Posterior vena cava (tissue), 2 donors: ENCODE results near the gene NTPCR. TPM values are rescaled to one million over a fixed set of nuclear protein-coding genes. Genes with fewer than 3 reads are reported as not detected.

Experiments used
- DNase-seq: peaks from one replicate; pipeline ENCODE4 v3.0.0-alpha.2; 2020; ENCODE audit warnings: low spot score
- intact Hi-C, 2 donors: fragments of 100-400 bp; cut with DNase I; formaldehyde crosslinking; loops; one replicate each; pipeline versions ENCODE4 v1.14.1 to v1.14.2; 2022 to 2023
- total RNA-seq, 2 donors: library from RNA; stranded (reverse); fragmentation: NEBNext Ultra II Directional; extraction: Animal tissue kit (Norgen Biotek cat#: 25700); gene quantifications; one replicate each; pipeline ENCODE4 v1.2.1, GENCODE V29; 2021
- donor health status: DM: yes; HTN: yes; CAD: no.
- donor health status: DM: yes; HTN: yes; CAD: no.

NTPCR gene
- total RNA-seq, 2 donors from 2014 or later = 27.5 to 37.3 TPM

- DNase-seq = no peak
- intact Hi-C loops = loop anchor here in 1 of 2 donors (10.0 kb wide), 1 partner anchor 1448 kb away; no protein-coding TSS in a partner anchor
Measured at GRCh38 chr1:232952514-232953499, 2.4 kb downstream of the NTPCR start.

DNA sequence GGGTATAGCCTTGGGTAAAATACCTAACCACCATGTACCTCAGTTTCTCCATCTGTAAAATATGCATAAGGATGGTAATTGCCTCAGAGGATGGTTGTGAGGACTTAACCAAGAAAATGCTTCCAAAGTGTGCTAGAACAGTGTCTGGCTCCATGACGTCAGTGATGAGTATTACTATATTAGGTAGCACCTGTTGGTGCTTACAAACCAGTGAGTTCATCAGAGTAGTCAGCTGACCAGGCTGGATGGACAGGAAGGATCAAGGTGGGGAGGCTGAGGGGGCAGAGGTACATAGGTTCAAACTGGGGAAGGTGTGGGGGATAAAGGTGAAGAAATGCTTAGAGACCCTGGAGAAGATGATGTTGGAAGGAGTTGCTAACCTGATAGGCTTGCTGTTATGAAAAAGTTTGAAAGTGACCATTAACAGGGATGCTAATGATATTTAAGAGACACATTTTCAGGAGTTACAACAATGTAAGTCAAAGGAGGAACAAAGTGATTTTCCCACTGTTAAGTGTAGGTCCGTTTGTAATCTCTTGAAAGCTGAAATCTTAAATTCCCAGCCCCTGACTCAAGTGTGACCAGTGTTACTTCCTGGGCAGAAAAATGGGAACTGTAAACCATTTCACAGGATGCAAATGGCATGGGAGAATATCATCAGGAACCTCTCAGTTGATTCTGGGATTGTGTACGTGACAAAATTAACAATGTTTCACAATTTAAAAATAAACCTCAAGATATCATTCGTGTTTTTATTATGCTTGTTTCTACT is 4.4 kb downstream of the NTPCR start:
- DNase-seq = no peak
- intact Hi-C loops = loop anchor here in 1 of 2 donors (10.0 kb wide), 1 partner anchor 1450 kb away; no protein-coding TSS in a partner anchor

DNA sequence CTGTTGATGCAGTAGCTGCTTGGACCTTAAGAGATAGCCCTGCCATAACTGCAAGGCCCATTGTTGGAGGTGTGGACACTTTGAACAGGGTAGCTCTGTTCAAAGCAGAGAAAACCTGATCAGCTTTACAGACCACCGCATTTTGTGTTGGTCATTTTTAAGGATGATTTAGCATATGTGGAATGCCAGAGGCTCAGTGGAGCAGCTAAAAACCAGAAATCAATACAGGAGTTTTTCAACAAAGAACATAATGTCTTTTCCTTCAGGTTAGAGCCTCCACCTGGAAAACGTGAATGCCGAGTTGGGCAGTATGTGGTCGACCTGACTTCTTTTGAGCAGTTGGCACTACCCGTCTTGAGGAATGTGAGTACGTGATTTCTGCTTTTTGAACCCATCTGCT is 5.7 kb downstream of the NTPCR start:
- intact Hi-C loops = loop anchor here in 1 of 2 donors (10.0 kb wide), 1 partner anchor 1451 kb away; no protein-coding TSS in a partner anchor
- DNase-seq = no peak

- DNase-seq = no peak
- intact Hi-C loops = loop anchor here in 1 of 2 donors (10.0 kb wide), 1 partner anchor 1453 kb away; no protein-coding TSS in a partner anchor
Measured at GRCh38 chr1:232958067-232958466, 7.7 kb downstream of the NTPCR start.

GRCh38 chr1:232962761-232963745 is 12.6 kb downstream of the NTPCR start:
- intact Hi-C loops = no loop called here

GRCh38 chr1:232964601-232965000 is 14.2 kb downstream of the NTPCR start:
- intact Hi-C loops = no loop called here
- DNase-seq = no peak

More at GRCh38 chr1:232962761-232963745, 12.6 kb downstream of the NTPCR start:
- no peak for DNase-seq

DNA sequence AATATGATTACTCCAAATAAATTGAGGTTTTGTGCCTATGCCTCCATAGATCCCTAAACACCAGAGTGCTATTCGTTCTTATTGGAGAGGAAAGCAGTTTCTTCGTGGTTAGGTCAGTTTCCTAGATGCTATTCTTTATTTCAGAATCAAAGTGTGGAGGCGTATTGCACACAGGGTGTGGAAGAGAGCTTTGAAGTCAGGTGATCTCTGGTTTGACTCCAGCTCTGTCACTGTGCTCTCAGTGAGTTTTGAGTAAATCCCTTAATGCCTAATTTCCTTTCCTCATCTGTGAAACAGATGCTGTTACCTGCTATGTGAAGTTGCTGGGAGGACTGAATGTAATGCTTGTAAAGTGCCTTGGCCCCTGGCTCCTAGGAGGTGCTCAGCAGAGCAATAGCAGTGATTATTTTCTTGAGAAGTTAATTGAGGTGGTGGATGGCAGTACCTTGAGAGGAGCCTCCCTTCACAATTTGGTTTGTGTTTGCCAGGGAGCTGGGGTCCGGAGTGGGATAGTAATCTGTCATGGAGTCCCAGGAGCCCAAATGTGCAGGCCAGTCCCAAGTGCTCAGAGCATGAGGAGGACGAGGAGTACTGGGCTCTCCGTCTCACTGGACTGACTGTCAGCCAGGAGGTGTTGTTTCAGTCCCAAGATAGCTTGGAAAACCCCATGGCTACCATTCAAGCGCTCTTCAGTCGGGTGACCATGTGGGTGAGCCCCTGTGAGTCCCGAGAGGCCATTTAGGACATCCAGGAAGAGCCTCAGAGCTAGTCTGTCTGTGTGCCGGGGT is 14.9 kb downstream of the NTPCR start:
- DNase-seq = no peak
- intact Hi-C loops = no loop called here

DNA sequence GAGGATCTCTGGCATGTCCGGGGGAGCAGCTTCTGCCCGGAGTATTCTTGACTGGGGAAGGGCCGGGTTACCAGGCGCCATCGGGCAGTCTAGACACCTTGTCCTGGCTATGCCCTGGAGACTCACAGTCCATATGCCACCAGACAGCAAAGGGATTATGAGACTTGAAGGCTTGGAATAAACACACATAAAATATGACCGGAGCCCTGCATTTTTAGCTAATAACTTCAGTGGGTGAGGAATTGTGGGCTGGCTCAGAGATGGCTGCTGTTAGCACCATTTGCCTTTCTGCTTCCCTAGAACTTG is 15.5 kb downstream of the NTPCR start:
- intact Hi-C loops = no loop called here

DNA sequence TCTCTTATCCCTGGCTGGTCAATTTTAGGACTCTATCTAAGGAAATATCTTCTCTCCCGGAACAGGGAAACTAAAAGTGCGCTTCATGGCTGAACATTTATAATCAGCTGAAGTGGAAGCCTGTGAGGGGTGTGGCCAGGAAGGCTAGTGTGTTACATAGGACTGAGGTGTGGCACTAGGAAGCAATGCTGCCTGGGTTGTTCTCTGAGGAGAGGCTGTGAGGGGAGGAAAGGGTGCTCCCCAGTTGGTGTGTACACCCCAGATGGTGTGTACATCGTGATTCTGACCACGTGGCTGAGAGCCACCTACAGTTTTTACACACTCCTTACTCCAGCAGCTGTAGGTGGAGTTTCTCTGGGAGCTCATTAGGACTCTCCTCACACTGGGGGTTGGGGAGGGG is 16.3 kb downstream of the NTPCR start:
- intact Hi-C loops = no loop called here
- DNase-seq = no peak

More for the DNA sequence above, 15.5 kb downstream of the NTPCR start:
- DNase-seq = no peak

DNA sequence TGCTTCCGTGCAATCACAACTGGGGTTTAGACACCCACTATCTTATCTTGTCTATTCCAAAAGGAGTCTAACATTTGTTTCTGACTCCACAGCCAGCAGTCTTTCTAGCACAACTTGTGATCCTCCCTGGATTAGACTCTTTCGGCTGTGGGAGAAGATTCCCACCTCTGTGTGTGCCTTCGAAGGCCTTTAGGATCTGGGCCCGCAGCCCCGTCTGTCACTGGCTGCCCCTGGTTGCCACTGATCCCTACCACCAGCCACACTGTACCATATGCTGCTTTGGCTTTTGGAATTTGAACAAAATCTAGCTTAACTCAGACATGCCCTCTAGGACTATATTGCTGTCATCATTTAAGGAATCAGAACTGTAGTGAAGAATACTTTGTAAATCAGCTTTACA is 18.0 kb downstream of the NTPCR start:
- intact Hi-C loops = no loop called here
- DNase-seq = no peak

DNA sequence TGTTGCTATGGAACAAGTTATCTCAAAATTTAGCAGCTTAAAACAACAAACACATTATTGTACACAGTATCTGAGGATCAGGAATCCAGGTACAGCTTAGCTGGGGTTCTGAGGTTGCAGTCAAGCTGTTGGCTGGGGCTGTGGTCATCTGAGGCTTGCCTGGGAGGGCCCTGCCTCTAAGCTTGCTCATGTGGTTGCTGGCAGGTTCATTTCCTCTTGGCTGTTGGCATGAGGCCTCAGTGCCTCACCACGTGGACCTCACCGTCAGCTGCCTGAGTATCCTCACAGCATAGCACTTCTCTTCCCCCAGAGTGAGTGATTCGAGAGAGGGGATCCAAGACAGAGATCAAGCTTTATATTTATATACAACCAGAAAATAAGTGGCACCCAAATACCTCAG is 18.6 kb downstream of the NTPCR start:
- no peak for DNase-seq
- intact Hi-C loops = no loop called here

- DNase-seq = no peak
- intact Hi-C loops = no loop called here
Measured at GRCh38 chr1:232969799-232970198, 19.4 kb downstream of the NTPCR start.

DNA sequence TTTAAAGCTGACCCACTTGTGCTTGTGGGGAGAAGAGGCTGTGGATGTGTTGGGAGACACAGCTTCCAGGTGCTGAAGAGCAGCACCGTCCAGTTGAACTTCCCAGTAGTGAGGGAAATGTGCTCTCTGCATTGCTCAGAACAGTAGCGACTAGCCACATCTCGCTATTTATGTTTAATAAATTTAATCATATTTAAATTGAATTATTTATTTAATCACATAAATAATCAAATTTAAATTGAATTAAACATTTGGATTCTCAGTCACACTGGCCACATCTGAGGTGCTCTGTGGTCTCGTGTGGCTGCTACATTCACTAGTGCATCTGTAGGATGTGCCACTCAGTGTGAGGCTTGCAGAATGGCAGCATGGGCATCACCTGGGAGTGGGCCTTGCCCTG is 20.1 kb downstream of the NTPCR start:
- no peak for DNase-seq
- intact Hi-C loops = no loop called here

DNA sequence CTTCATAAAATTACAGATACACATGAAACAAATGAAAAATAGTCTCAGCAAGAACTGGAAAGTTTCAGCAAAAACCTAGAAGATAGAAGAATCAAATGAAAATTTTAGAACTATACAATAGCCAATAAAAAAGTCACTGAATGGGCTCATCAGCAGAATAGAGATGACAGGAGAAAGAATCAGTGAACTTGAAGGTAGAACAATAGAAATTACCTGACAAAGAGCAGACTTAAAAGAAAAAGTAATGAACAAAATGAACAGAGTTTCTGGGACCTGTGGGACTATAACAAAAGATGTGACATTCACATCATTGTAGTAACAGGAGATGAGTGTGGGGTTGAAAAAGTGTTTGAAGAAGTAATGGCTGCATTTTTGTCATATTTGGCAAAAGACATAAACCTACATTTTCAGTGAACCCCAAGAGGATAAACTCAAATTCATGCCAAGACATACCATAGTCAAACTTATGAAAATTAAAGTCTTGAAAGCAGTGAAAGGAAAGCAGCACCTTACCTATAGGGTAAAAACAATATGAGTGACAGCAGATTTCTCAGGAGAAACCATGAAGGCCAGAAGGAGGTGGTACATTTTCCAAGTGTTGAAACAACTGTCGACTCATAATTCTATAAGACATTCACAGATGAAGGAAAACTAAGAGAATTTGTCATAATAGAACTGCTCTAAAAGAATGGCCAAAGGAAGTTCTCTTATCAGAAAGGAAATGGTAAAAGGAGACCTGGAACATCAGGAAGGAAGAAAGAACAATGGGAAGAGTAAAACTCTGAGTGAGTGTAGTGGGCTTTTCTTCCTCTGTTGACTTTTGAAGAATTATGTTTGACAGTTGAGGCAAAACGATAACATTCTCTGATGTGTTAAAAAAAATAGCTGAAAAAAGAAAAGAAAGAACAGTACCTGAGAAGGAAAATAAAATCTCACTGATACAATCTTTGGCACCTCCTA is 23.5 kb downstream of the NTPCR start:
- intact Hi-C loops = no loop called here
- DNase-seq = no peak

- intact Hi-C loops = no loop called here
- no peak for DNase-seq
Measured at GRCh38 chr1:232974971-232975370, 24.6 kb downstream of the NTPCR start.

- DNase-seq = no peak
Measured at GRCh38 chr1:232978091-232978634, 27.8 kb downstream of the NTPCR start.

GRCh38 chr1:232978815-232979214 is 28.4 kb downstream of the NTPCR start:
- intact Hi-C loops = no loop called here
- no peak for DNase-seq

More at GRCh38 chr1:232978091-232978634, 27.8 kb downstream of the NTPCR start:
- intact Hi-C loops = no loop called here
